ENCODE measurements around the gene GPAT3. TPM values are rescaled to one million over a fixed set of nuclear protein-coding genes. Genes with fewer than 3 reads are reported as not detected.
"Not testable (repeated sequence)": the region's sequence is repeated elsewhere in the genome, so short reads cannot be mapped to it uniquely, and the experiment has no call there.

GPAT3 gene
- total and polyA plus RNA-seq, 2 of the 8 experiments (the other 6 are each of a cell fraction or from before 2014, with no cell fraction given) = 0.23 to 2.0 TPM

- TF ChIP-seq SIRT6 (IDR thresholded peaks at IDR 0.05; ENCODE audit: low read length) (no peak), RAD21 (IDR thresholded peaks at IDR 0.05 in 1 of 2, conservative IDR thresholded peaks at IDR 0.05 in 1 of 2; ENCODE audit: low read depth in 2 of 2, low read length in 2 of 2) (no peak), SUZ12 (IDR thresholded peaks at IDR 0.05; ENCODE audit: low read length) (no peak), SAP30 (IDR thresholded peaks at IDR 0.05; ENCODE audit: insufficient read depth, insufficient replicate concordance, low read length) (no peak), POLR2A (IDR thresholded peaks at IDR 0.05; ENCODE audit: control extremely low read depth in 1 of 2, low read depth in 2 of 2, low read length in 2 of 2) (no peak)
Observed at GRCh38 chr4:83574247-83574646, 38.3 kb downstream of the GPAT3 start (continued).

GRCh38 chr4:83576237-83576636 lies 40.3 kb downstream of the GPAT3 start:
- H2BK5ac ChIP-seq (ENCODE audit: low read depth, low read length); H3K4me2 ChIP-seq (ENCODE audit: insufficient read depth in 1 of 2, low read depth in 2 of 2, low read length in 2 of 2); H3K27ac ChIP-seq (ENCODE audit: low read depth, low read length); H2BK15ac ChIP-seq (ENCODE audit: low read length); H2AK5ac ChIP-seq (ENCODE audit: low read depth, low read length); H3K79me2 ChIP-seq (ENCODE audit: control insufficient read depth in 1 of 2, insufficient read depth in 2 of 2, low read length in 2 of 2); H2BK120ac ChIP-seq (replicated peaks; ENCODE audit: low read depth, low read length); H3K23me2 ChIP-seq (ENCODE audit: low read depth, low read length); H2AFZ ChIP-seq (ENCODE audit: low read length); H4K91ac ChIP-seq (replicated peaks; ENCODE audit: insufficient read length, low read length); H3K79me1 ChIP-seq (ENCODE audit: low read depth, low read length); H2BK12ac ChIP-seq (ENCODE audit: low read depth, low read length); H3K18ac ChIP-seq (ENCODE audit: extremely low read depth, low read length); DNase-seq (ENCODE audit: low read depth in 1 of 2, low spot score in 2 of 2); H4K5ac ChIP-seq (ENCODE audit: insufficient read length, low read depth, low read length); CTCF ChIA-PET (ENCODE audit: partially characterized antibody); H3K4me3 ChIP-seq (ENCODE audit: extremely low read depth in 1 of 4, insufficient read depth in 2 of 4, low read depth in 3 of 4, low read length in 4 of 4); H3K56ac ChIP-seq (replicated peaks; ENCODE audit: insufficient read length, low read depth, low read length); H3K9ac ChIP-seq (replicated peaks in 1 of 4; ENCODE audit: extremely low read depth in 1 of 4, low read depth in 3 of 4, low read length in 3 of 4); H3K36me3 ChIP-seq (ENCODE audit: control insufficient read depth in 2 of 4, insufficient read depth in 4 of 4, low read length in 3 of 4); H3K23ac ChIP-seq (ENCODE audit: insufficient read length); H3K4ac ChIP-seq (replicated peaks; ENCODE audit: insufficient read length, low read depth, low read length); H3K9me3 ChIP-seq (ENCODE audit: insufficient read depth in 2 of 2, low read depth in 1 of 2, low read length in 1 of 2); H4K8ac ChIP-seq (ENCODE audit: extremely low read depth, insufficient read depth, low read length); H3K27me3 ChIP-seq (replicated peaks in 1 of 4; ENCODE audit: control insufficient read depth in 3 of 4, extremely low read depth in 1 of 4, insufficient read depth in 3 of 4, low read length in 3 of 4); H3K4me1 ChIP-seq (replicated peaks in 1 of 4; ENCODE audit: control insufficient read depth in 3 of 4, insufficient read depth in 4 of 4, low read length in 3 of 4); H4K20me1 ChIP-seq (replicated peaks in 1 of 2; ENCODE audit: control insufficient read depth in 1 of 2, insufficient read depth in 2 of 2, low read length in 2 of 2); POLR2A ChIA-PET (ENCODE audit: partially characterized antibody); H3K14ac ChIP-seq (ENCODE audit: insufficient read length); FAIRE-seq; H2BK20ac ChIP-seq (ENCODE audit: low read length): not testable (repeated sequence)
- WGBS, 2 experiments (ENCODE audit: extremely low coverage in 1 of 2, insufficient coverage in 1 of 2, insufficient read length in 1 of 2, insufficient replicate concordance in 2 of 2, low coverage in 1 of 2, low lambda C conversion rate in 2 of 2, missing lambda C conversion rate in 1 of 2) = 95% methylated on average over 3 of the region's 3 CpGs; no CpG with 5 or more reads in 1 of the 2 experiments

Data from H1 (cell line).